Measurements from ENCODE around the gene CEP350.
A peak's percentile ranks its signal among the peaks of the same experiment; 100 is the strongest.

CEP350 gene

GRCh38 chr1:180154325-180155181 is 199.9 kb downstream of the CEP350 start, which contains the start of gene QSOX1:
Gene QSOX1, plus strand, starts transcription at chr1:180154869. Its CDS starts 39 bp downstream, at chr1:180154908.
- peak; percentile 75 to 80 for DNase-seq (ENCODE audit: low read depth in 2 of 2, low spot score in 1 of 2)

GRCh38 chr1:180155182-180155682 is 200.6 kb downstream of the CEP350 start:
- no peak for DNase-seq (ENCODE audit: low read depth in 2 of 2, low spot score in 1 of 2)

GRCh38 chr1:180156201-180156600 is 201.6 kb downstream of the CEP350 start:
- DNase-seq (ENCODE audit: low read depth in 2 of 2, low spot score in 1 of 2) = no peak

GRCh38 chr1:180156631-180157091 is 202.1 kb downstream of the CEP350 start:
- DNase-seq (ENCODE audit: low read depth in 2 of 2, low spot score in 1 of 2) = no peak

- DNase-seq (ENCODE audit: low read depth in 2 of 2, low spot score in 1 of 2) = no peak
These were observed 202.5 kb downstream of the CEP350 start for GRCh38 chr1:180157108-180157507.

GRCh38 chr1:180157576-180158057 is 203.0 kb downstream of the CEP350 start:
- DNase-seq (ENCODE audit: low read depth in 2 of 2, low spot score in 1 of 2) = no peak

DNA sequence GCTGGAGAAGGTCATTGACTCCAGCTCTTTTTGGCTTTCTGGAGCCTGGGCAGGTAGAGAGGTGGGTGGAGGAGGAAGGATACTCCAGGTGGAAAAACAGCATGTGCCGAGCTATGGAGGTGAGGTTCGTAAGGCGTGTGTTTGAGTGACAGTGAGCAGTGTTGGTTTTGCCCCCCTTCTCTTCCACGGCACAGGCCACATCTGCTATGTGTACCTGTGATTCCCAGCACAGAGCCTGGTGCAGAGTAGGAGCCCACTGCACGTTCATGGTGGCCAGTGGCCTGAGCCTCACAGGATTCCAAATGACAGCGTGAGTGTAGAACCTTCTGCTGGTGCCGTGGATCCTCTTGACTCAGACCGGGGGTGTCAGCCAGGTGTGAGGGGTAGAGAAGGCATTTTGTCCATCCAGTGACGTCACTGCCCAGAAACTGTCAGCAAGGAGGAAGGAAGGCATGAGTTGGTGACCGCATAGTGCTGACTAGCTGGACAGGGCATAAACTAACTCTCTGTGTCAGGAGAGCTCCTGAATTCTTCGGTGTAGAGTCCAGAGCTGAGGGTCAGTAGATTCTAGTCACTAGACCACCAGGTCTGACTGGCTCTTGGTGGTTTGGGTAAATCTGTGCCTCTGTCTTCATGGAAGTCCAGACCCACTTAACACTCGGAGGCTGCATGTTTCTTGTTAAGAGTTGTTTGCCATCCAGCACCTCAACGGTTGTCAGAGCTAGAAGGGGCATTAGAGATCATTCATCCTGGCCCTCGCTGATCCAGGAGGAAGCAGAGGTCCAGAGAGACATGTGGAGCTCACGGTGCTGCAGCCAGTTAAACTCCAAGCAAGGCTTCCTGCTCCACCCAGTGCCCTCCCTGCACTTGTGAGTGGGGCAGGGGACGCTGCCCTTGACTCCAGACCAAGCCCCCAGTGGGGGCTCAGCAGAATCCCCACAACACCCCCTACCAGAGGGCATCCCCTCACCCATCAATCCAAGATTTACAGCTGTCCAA is 203.8 kb downstream of the CEP350 start:
- DNase-seq (ENCODE audit: low read depth in 2 of 2, low spot score in 1 of 2) = no peak

DNA sequence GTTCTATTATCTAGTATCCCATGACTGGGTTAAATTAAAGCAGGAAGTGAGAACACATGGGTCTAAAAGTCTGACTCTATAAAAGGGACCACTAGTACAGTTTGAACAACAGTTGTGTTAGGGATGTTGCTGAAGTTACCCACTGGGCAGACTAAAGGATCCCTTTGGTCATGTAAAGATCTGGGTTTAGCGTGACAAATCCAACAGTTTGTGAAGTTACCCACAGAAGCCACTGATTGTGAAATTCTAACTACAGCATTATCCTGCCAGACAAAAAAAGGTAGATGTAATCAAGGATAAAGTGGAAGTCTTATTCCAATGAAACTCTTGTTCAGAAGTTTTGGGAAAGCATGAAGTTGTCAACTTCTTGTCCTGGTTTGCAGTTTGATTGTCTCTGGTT is 205.7 kb downstream of the CEP350 start:
- DNase-seq (ENCODE audit: low read depth in 2 of 2, low spot score in 1 of 2) = no peak

- no peak for DNase-seq (ENCODE audit: low read depth in 2 of 2, low spot score in 1 of 2)
These were observed 208.4 kb downstream of the CEP350 start for GRCh38 chr1:180163041-180163440.
